Kidney epithelial cell (primary cell): ENCODE measurements around the gene ATXN7L2. TPM values are rescaled to one million over a fixed set of nuclear protein-coding genes. Genes with fewer than 3 reads are reported as not detected.

Experiments used
- DNase-seq: peaks from one replicate; pipeline ENCODE4 v3.0.0-alpha.2; 2010; ENCODE audit warnings: low read depth
- H3K27me3 ChIP-seq: 2 replicates; pipeline ENCODE4 v1.6.0; 2011; ENCODE audit warnings: low read length; ENCODE audit not compliant: control insufficient read depth, insufficient read depth
- H3K36me3 ChIP-seq: 2 replicates; pipeline ENCODE4 v1.5.1; 2011; ENCODE audit warnings: low read length; ENCODE audit not compliant: control insufficient read depth, insufficient read depth
- H3K4me3 ChIP-seq: 2 replicates; pipeline ENCODE4 v1.5.1; 2011; ENCODE audit warnings: low read depth, mild to moderate bottlenecking, control low read depth, low read length
- total RNA-seq: library from RNA; depleted of rRNA; stranded (reverse); fragments of >200 nt; gene quantifications from 2 replicates; pipeline ENCODE4 v1.2.3, GENCODE V29; 2015
- TF ChIP-seq, protein P1 (sequence below): IDR thresholded peaks from 2 replicates; pipeline ENCODE4 v1.5.1; 2011; ENCODE audit warnings: mild to moderate bottlenecking, moderate library complexity, low read length, control low read depth, inconsistent platforms; ENCODE audit not compliant: insufficient read depth, poor library complexity, severe bottlenecking

ATXN7L2 gene
- total RNA-seq, 1 donor from 2014 or later, result 6.7 TPM

DNA sequence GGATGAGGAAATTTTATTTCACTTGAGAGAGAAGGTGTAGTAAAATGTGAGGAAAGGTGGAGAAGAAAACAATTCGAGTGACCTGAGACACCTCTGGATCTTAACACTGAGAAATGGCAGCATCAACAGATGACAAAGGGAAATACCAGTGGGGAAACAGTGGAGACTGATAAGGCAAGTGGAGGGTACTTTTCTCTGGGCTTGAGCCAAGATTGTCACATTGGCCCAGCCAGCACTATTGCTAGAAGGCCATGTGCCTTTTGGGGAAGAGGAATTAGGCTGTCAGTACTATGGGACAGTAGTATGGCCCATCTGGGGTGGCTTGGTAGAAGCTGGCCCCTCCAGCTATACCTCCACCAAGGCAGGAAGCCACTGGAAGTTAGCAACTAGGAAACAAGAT is 9.0 kb upstream of the ATXN7L2 start:
- TF ChIP-seq, protein P1, sequence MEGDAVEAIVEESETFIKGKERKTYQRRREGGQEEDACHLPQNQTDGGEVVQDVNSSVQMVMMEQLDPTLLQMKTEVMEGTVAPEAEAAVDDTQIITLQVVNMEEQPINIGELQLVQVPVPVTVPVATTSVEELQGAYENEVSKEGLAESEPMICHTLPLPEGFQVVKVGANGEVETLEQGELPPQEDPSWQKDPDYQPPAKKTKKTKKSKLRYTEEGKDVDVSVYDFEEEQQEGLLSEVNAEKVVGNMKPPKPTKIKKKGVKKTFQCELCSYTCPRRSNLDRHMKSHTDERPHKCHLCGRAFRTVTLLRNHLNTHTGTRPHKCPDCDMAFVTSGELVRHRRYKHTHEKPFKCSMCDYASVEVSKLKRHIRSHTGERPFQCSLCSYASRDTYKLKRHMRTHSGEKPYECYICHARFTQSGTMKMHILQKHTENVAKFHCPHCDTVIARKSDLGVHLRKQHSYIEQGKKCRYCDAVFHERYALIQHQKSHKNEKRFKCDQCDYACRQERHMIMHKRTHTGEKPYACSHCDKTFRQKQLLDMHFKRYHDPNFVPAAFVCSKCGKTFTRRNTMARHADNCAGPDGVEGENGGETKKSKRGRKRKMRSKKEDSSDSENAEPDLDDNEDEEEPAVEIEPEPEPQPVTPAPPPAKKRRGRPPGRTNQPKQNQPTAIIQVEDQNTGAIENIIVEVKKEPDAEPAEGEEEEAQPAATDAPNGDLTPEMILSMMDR, result no peak
- Histone ChIP-seq H3K4me3 (no peak overlapping the region), H3K36me3 (no peaks in the 10 kb centered on the region), H3K27me3 (peaks cover 26% of the 10 kb centered on the region)
- no peak for DNase-seq

DNA sequence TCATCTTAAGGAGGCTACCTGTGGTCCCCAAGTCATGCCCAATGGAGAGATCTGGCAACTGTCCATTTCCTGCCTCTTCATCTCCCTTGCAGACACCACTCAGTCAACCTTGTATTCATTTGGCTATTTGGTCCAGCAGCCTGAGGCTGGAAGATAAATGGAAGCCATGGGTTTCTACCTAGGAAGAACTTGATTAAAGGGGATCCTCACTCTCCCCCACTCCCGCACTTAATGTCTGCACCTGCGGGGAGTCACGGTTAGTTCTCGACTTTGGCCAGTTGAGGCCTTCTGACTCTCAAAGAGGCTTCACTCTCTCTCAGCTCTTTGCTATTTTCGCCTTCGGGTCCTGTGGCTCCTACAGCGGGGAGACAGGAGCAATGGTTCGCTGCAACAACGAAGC is 8.4 kb upstream of the ATXN7L2 start:
- Histone ChIP-seq H3K36me3 (no peaks in the 10 kb centered on the region), H3K27me3 (peaks cover 22% of the 10 kb centered on the region), H3K4me3 (no peak overlapping the region)
- TF ChIP-seq, protein P1, result no peak
- DNase-seq, result no peak

DNA sequence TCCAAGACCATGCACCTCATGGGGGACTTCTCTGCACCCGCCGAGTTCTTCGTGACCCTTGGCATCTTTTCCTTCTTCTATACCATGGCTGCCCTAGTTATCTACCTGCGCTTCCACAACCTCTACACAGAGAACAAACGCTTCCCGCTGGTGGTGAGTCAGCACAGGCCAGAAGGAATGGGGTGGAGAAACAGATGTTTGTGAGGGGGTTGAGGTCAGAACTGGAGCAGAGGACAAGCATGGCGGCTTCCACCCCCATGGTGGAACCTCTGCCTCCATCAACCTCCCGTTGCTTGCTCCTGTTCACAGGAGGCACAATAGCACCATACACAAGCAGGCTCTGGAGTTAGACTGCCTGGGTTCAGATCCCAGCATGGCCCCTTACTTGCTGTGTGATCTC is 6.9 kb upstream of the ATXN7L2 start:
- no peak for DNase-seq
- Histone ChIP-seq H3K36me3 (no peaks in the 10 kb centered on the region), H3K27me3 (peaks cover 17% of the 10 kb centered on the region), H3K4me3 (no peak overlapping the region)
- TF ChIP-seq, protein P1, result no peak

DNA sequence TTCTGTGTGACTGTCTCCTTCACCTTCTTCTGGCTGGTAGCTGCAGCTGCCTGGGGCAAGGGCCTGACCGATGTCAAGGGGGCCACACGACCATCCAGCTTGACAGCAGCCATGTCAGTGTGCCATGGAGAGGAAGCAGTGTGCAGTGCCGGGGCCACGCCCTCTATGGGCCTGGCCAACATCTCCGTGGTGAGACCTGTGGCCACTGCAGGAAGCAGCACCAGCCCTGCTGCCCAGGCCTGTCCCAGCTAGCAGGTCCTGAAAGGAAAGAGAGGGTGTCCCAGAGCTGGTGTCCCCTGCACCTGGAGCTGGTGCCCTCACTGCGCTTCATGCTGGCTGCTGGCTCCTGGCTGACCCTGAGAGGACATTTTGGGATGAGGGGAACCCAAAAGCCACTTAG is 5.9 kb upstream of the ATXN7L2 start:
- H3K27me3 ChIP-seq, result peaks cover 21% of the 10 kb centered on the region
- no peak for DNase-seq
- H3K36me3 ChIP-seq, result no peaks in the 10 kb centered on the region
- H3K4me3 ChIP-seq, result no peak overlapping the region
- TF ChIP-seq, protein P1, result no peak

DNA sequence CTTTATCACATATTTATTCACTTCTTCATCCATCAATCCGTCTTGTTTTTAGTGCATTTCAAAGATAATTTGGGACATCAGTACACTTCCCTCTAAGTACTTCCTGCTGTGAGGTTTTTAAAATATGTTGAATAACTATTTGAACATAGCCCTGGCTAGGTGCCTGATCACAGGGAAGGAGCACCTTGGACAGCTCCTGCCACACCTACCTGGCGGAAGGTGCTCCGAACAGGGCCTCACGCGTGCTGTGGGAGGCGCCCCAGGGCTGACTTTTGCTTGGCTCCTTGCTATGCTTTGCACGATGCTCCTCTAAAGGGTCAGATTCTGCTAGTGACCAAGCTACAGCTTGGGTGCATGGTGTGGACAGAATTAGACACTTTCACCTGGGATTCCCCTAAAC is 4.9 kb upstream of the ATXN7L2 start:
- no peak for DNase-seq

DNA sequence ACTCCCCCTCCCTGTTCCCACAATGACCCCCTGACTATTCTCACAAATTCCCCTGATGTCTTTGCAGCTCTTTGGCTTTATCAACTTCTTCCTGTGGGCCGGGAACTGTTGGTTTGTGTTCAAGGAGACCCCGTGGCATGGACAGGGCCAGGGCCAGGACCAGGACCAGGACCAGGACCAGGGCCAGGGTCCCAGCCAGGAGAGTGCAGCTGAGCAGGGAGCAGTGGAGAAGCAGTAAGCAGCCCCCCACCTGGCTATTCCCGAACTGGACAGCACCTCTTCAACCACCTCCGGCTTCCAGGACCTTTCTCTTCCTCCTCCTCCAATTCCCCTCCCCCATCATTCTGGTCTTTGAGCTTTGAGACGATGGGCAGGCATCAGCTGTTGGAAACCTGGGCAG is 4.4 kb upstream of the ATXN7L2 start:
- TF ChIP-seq, protein P1, result no peak
- no peak for DNase-seq
- Histone ChIP-seq H3K4me3 (no peak overlapping the region), H3K27me3 (peaks cover 23% of the 10 kb centered on the region), H3K36me3 (no peaks in the 10 kb centered on the region)

More for the DNA sequence above, 4.9 kb upstream of the ATXN7L2 start:
- H3K4me3 ChIP-seq, result no peak overlapping the region
- peaks cover 23% of the 10 kb centered on the region for H3K27me3 ChIP-seq
- TF ChIP-seq, protein P1, result no peak
- no peaks in the 10 kb centered on the region for H3K36me3 ChIP-seq
